GM12878 (cell line): ENCODE results near the gene FN1. TPM values are rescaled to one million over a fixed set of nuclear protein-coding genes. Genes with fewer than 3 reads are reported as not detected.

Experiments used
- BACH1 ChIP-seq: fragments of 450-650 bp; IDR thresholded peaks from 2 replicates; pipeline ENCODE4 v1.6.1; 2017; ENCODE audit warnings: mild to moderate bottlenecking, borderline replicate concordance
- ZNF217 ChIP-seq: fragments of 450-650 bp; IDR thresholded peaks from 2 replicates; pipeline ENCODE4 v1.6.1; 2017; ENCODE audit warnings: antibody characterized with exemption, mild to moderate bottlenecking
- polyA plus RNA-seq, 11 experiments: library from polyadenylated mRNA; depleted of rRNA in 4 of 11; unstranded in 6 of 11; stranded (reverse) in 5 of 11; fragments of >200 nt; fragmentation: Nextera tagmentation in 4 of 11; fragmentation: Illumina TruSeq in 1 of 11; extraction: Ambion mirVana in 4 of 11; extraction: Trizol in 1 of 11; gene quantifications; 1 replicate in 1 of 11; 2 replicates in 10 of 11; pipeline versions ENCODE4 v1.2.1 to v1.2.3, GENCODE V29; 2011 to 2016; ENCODE audit warnings: inconsistent platforms in 2 of 11, missing spikeins in 2 of 11, low read depth in 1 of 11
- total RNA-seq, 4 experiments: library from RNA; depleted of rRNA in 3 of 4; stranded (reverse); fragments of >200 nt in 3 of 4; fragmentation: Illumina TruSeq in 1 of 4; extraction: Trizol in 1 of 4; gene quantifications; 2 replicates each; pipeline versions ENCODE4 v1.2.1 to v1.2.3, GENCODE V29; 2013 to 2021
- TF ChIP-seq, protein P1 (sequence below): fragments of 450-650 bp; IDR thresholded peaks from 2 replicates; pipeline ENCODE4 v1.6.1; 2017; ENCODE audit warnings: mild to moderate bottlenecking, moderate library complexity
- TF ChIP-seq, protein P2 (sequence below): IDR thresholded peaks from 2 replicates; pipeline ENCODE4 v1.6.1; 2011; ENCODE audit warnings: low read depth, mild to moderate bottlenecking, low read length, moderate library complexity, borderline replicate concordance; ENCODE audit errors: extremely low read depth
- TF ChIP-seq, protein P3 (sequence below): IDR thresholded peaks from 2 replicates; pipeline ENCODE4 v1.6.1; 2011; ENCODE audit warnings: mild to moderate bottlenecking, low read depth, low read length, moderate library complexity; ENCODE audit not compliant: insufficient replicate concordance
- TF ChIP-seq, protein P4 (sequence below): fragments of 450-650 bp; formaldehyde crosslinking; IDR thresholded peaks from 2 replicates; pipeline ENCODE4 v1.4.0; 2020; ENCODE audit warnings: mild to moderate bottlenecking, moderate library complexity
- TF ChIP-seq, protein P5 (sequence below): fragments of 450-650 bp; IDR thresholded peaks from 2 replicates; pipeline ENCODE4 v1.6.1; 2018; ENCODE audit warnings: mild to moderate bottlenecking, low read depth, moderate library complexity; ENCODE audit not compliant: partially characterized antibody
- TF ChIP-seq, protein P6 (sequence below): fragments of 150-350 bp; IDR thresholded peaks from 2 replicates; pipeline ENCODE4 v1.6.1; 2016; ENCODE audit warnings: low read depth, low read length

FN1 gene
- total and polyA plus RNA-seq, 10 of the 15 experiments (the other 5 are each of a cell fraction or from before 2014, with no cell fraction given), result 0.60 to 9.4 (median 1.5) TPM

DNA sequence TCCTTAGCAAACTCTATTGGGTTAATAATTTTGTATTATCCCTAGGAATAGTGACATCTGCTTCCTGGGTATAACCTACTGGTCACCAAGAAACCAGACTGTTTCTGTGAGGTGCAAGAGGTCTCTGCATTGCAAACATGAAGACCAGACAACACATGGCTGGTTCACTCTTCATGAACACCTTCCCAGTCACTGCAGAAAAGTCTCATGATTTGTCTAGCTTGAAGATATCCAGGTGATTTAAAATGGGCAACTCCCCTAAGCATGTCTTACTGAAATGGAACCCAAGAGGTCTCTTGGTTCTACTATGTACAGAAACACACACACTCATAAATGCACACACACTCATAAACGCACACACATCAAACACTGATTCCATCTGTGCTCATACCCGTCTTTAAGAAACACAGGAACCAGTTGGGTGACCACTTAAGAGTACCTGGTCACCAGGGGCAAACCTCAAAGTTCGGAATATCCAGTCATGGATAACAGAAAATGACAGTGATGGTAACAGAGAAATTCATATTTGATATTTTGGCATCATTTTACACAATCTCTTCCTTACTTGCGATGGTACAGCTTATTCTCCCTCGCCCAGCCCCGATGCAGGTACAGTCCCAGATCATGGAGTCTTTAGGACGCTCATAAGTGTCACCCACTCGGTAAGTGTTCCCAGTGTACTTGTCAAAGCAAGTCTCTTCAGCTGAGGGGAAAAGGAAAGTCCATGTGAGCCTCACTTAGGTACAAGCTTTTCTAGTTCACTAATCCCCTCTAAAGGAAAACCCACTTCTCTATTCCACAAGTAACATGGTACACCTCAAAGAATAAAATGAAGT, 2.9 kb downstream of the FN1 start (continued):
- TF ChIP-seq, protein P1, sequence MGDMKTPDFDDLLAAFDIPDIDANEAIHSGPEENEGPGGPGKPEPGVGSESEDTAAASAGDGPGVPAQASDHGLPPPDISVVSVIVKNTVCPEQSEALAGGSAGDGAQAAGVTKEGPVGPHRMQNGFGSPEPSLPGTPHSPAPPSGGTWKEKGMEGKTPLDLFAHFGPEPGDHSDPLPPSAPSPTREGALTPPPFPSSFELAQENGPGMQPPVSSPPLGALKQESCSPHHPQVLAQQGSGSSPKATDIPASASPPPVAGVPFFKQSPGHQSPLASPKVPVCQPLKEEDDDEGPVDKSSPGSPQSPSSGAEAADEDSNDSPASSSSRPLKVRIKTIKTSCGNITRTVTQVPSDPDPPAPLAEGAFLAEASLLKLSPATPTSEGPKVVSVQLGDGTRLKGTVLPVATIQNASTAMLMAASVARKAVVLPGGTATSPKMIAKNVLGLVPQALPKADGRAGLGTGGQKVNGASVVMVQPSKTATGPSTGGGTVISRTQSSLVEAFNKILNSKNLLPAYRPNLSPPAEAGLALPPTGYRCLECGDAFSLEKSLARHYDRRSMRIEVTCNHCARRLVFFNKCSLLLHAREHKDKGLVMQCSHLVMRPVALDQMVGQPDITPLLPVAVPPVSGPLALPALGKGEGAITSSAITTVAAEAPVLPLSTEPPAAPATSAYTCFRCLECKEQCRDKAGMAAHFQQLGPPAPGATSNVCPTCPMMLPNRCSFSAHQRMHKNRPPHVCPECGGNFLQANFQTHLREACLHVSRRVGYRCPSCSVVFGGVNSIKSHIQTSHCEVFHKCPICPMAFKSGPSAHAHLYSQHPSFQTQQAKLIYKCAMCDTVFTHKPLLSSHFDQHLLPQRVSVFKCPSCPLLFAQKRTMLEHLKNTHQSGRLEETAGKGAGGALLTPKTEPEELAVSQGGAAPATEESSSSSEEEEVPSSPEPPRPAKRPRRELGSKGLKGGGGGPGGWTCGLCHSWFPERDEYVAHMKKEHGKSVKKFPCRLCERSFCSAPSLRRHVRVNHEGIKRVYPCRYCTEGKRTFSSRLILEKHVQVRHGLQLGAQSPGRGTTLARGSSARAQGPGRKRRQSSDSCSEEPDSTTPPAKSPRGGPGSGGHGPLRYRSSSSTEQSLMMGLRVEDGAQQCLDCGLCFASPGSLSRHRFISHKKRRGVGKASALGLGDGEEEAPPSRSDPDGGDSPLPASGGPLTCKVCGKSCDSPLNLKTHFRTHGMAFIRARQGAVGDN, result no peak
- TF ChIP-seq, protein P2, sequence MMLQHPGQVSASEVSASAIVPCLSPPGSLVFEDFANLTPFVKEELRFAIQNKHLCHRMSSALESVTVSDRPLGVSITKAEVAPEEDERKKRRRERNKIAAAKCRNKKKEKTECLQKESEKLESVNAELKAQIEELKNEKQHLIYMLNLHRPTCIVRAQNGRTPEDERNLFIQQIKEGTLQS, result no peak
- TF ChIP-seq, protein P3, sequence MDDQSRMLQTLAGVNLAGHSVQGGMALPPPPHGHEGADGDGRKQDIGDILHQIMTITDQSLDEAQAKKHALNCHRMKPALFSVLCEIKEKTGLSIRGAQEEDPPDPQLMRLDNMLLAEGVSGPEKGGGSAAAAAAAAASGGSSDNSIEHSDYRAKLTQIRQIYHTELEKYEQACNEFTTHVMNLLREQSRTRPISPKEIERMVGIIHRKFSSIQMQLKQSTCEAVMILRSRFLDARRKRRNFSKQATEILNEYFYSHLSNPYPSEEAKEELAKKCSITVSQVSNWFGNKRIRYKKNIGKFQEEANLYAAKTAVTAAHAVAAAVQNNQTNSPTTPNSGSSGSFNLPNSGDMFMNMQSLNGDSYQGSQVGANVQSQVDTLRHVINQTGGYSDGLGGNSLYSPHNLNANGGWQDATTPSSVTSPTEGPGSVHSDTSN, result no peak
- TF ChIP-seq ZNF217 (no peak), BACH1 (no peak)
- TF ChIP-seq, protein P4, sequence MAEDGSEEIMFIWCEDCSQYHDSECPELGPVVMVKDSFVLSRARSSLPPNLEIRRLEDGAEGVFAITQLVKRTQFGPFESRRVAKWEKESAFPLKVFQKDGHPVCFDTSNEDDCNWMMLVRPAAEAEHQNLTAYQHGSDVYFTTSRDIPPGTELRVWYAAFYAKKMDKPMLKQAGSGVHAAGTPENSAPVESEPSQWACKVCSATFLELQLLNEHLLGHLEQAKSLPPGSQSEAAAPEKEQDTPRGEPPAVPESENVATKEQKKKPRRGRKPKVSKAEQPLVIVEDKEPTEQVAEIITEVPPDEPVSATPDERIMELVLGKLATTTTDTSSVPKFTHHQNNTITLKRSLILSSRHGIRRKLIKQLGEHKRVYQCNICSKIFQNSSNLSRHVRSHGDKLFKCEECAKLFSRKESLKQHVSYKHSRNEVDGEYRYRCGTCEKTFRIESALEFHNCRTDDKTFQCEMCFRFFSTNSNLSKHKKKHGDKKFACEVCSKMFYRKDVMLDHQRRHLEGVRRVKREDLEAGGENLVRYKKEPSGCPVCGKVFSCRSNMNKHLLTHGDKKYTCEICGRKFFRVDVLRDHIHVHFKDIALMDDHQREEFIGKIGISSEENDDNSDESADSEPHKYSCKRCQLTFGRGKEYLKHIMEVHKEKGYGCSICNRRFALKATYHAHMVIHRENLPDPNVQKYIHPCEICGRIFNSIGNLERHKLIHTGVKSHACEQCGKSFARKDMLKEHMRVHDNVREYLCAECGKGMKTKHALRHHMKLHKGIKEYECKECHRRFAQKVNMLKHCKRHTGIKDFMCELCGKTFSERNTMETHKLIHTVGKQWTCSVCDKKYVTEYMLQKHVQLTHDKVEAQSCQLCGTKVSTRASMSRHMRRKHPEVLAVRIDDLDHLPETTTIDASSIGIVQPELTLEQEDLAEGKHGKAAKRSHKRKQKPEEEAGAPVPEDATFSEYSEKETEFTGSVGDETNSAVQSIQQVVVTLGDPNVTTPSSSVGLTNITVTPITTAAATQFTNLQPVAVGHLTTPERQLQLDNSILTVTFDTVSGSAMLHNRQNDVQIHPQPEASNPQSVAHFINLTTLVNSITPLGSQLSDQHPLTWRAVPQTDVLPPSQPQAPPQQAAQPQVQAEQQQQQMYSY (CRISPR knock-in tag), result no peak
- TF ChIP-seq, protein P5, sequence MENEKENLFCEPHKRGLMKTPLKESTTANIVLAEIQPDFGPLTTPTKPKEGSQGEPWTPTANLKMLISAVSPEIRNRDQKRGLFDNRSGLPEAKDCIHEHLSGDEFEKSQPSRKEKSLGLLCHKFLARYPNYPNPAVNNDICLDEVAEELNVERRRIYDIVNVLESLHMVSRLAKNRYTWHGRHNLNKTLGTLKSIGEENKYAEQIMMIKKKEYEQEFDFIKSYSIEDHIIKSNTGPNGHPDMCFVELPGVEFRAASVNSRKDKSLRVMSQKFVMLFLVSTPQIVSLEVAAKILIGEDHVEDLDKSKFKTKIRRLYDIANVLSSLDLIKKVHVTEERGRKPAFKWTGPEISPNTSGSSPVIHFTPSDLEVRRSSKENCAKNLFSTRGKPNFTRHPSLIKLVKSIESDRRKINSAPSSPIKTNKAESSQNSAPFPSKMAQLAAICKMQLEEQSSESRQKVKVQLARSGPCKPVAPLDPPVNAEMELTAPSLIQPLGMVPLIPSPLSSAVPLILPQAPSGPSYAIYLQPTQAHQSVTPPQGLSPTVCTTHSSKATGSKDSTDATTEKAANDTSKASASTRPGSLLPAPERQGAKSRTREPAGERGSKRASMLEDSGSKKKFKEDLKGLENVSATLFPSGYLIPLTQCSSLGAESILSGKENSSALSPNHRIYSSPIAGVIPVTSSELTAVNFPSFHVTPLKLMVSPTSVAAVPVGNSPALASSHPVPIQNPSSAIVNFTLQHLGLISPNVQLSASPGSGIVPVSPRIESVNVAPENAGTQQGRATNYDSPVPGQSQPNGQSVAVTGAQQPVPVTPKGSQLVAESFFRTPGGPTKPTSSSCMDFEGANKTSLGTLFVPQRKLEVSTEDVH, result no peak
- TF ChIP-seq, protein P6, sequence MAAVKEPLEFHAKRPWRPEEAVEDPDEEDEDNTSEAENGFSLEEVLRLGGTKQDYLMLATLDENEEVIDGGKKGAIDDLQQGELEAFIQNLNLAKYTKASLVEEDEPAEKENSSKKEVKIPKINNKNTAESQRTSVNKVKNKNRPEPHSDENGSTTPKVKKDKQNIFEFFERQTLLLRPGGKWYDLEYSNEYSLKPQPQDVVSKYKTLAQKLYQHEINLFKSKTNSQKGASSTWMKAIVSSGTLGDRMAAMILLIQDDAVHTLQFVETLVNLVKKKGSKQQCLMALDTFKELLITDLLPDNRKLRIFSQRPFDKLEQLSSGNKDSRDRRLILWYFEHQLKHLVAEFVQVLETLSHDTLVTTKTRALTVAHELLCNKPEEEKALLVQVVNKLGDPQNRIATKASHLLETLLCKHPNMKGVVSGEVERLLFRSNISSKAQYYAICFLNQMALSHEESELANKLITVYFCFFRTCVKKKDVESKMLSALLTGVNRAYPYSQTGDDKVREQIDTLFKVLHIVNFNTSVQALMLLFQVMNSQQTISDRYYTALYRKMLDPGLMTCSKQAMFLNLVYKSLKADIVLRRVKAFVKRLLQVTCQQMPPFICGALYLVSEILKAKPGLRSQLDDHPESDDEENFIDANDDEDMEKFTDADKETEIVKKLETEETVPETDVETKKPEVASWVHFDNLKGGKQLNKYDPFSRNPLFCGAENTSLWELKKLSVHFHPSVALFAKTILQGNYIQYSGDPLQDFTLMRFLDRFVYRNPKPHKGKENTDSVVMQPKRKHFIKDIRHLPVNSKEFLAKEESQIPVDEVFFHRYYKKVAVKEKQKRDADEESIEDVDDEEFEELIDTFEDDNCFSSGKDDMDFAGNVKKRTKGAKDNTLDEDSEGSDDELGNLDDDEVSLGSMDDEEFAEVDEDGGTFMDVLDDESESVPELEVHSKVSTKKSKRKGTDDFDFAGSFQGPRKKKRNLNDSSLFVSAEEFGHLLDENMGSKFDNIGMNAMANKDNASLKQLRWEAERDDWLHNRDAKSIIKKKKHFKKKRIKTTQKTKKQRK, result no peak
